Hindlimb muscle (tissue), 1 donor: ENCODE results near the gene STK39. TPM values are rescaled to one million over a fixed set of nuclear protein-coding genes. Genes with fewer than 3 reads are reported as not detected.

Experiments used
- polyA plus RNA-seq: library from polyadenylated mRNA; unstranded; fragments of 120-200 nt; gene quantifications from one replicate; pipeline ENCODE4 v1.2.1, GENCODE V29; 2013; ENCODE audit not compliant: insufficient read length

STK39 gene
- polyA plus RNA-seq, 1 donor, result 15.8 TPM

Other genes with a start within 250 kb of the STK39 start
- 33.8 TPM for gene CERS6, start 208.7 kb upstream of the STK39 start, polyA plus RNA-seq